ENCODE measurements around the gene ERN1.

ERN1 gene

GRCh38 chr17:64164596-64165285 lies 34.8 kb upstream of the ERN1 start:
- TF ChIP-seq CTCF (conservative IDR thresholded peaks at IDR 0.05; ENCODE audit: low read depth, low read length), result no peak
- H3K9ac ChIP-seq, result no peak overlapping the region
- no peak overlapping the region for H2AFZ ChIP-seq (ENCODE audit: low read depth)
- H4K20me1 ChIP-seq (ENCODE audit: insufficient read depth), result no peaks in the 10 kb centered on the region
- no peak overlapping the region for H3K4me3 ChIP-seq (IDR thresholded peaks at IDR 0.05; ENCODE audit: insufficient read depth, low read depth, low read length)
- no peaks in the 10 kb centered on the region for H3K4me1 ChIP-seq (ENCODE audit: low read depth, poor library complexity, severe bottlenecking)
- no peak overlapping the region for H3K27ac ChIP-seq
- H3K79me2 ChIP-seq (ENCODE audit: insufficient read depth, low read depth), result no peaks in the 10 kb centered on the region
- H3K4me2 ChIP-seq, result no peak overlapping the region
- H3K36me3 ChIP-seq (ENCODE audit: insufficient read depth), result no peaks in the 10 kb centered on the region
- no peaks in the 10 kb centered on the region for H3K27me3 ChIP-seq (ENCODE audit: insufficient read depth, low read depth)

GRCh38 chr17:64163468-64163867 lies 33.5 kb upstream of the ERN1 start:
- no peaks in the 10 kb centered on the region for H3K27me3 ChIP-seq (ENCODE audit: insufficient read depth, low read depth)
- no peaks in the 10 kb centered on the region for H3K79me2 ChIP-seq (ENCODE audit: insufficient read depth, low read depth)
- H3K27ac ChIP-seq, result no peak overlapping the region
- H3K9ac ChIP-seq, result no peak overlapping the region
- TF ChIP-seq CTCF (conservative IDR thresholded peaks at IDR 0.05; ENCODE audit: low read depth, low read length), result no peak
- H3K4me3 ChIP-seq (IDR thresholded peaks at IDR 0.05; ENCODE audit: insufficient read depth, low read depth, low read length), result no peak overlapping the region
- H4K20me1 ChIP-seq (ENCODE audit: insufficient read depth), result no peaks in the 10 kb centered on the region
- no peak overlapping the region for H2AFZ ChIP-seq (ENCODE audit: low read depth)
- H3K4me2 ChIP-seq, result no peak overlapping the region
- H3K36me3 ChIP-seq (ENCODE audit: insufficient read depth), result no peaks in the 10 kb centered on the region
- H3K4me1 ChIP-seq (ENCODE audit: low read depth, poor library complexity, severe bottlenecking), result no peaks in the 10 kb centered on the region

GRCh38 chr17:64162554-64162953 lies 32.6 kb upstream of the ERN1 start:
- Histone ChIP-seq H3K27ac (no peak overlapping the region), H3K79me2 (ENCODE audit: insufficient read depth, low read depth) (no peaks in the 10 kb centered on the region), H3K36me3 (ENCODE audit: insufficient read depth) (no peaks in the 10 kb centered on the region), H3K27me3 (ENCODE audit: insufficient read depth, low read depth) (no peaks in the 10 kb centered on the region), H2AFZ (ENCODE audit: low read depth) (no peak overlapping the region), H4K20me1 (ENCODE audit: insufficient read depth) (no peaks in the 10 kb centered on the region), H3K9ac (no peak overlapping the region), H3K4me1 (ENCODE audit: low read depth, poor library complexity, severe bottlenecking) (no peaks in the 10 kb centered on the region), H3K4me3 (IDR thresholded peaks at IDR 0.05; ENCODE audit: insufficient read depth, low read depth, low read length) (no peak overlapping the region), H3K4me2 (no peak overlapping the region)
- no peak for TF ChIP-seq CTCF (conservative IDR thresholded peaks at IDR 0.05; ENCODE audit: low read depth, low read length)

- H3K4me3 ChIP-seq (IDR thresholded peaks at IDR 0.05; ENCODE audit: insufficient read depth, low read depth, low read length), result no peak overlapping the region
- H3K27me3 ChIP-seq (ENCODE audit: insufficient read depth, low read depth), result no peaks in the 10 kb centered on the region
- no peak for TF ChIP-seq CTCF (conservative IDR thresholded peaks at IDR 0.05; ENCODE audit: low read depth, low read length)
- no peak overlapping the region for H3K4me2 ChIP-seq
- H3K9ac ChIP-seq, result no peak overlapping the region
- no peaks in the 10 kb centered on the region for H4K20me1 ChIP-seq (ENCODE audit: insufficient read depth)
- H2AFZ ChIP-seq (ENCODE audit: low read depth), result no peak overlapping the region
- H3K36me3 ChIP-seq (ENCODE audit: insufficient read depth), result no peaks in the 10 kb centered on the region
- H3K4me1 ChIP-seq (ENCODE audit: low read depth, poor library complexity, severe bottlenecking), result no peaks in the 10 kb centered on the region
- no peak overlapping the region for H3K27ac ChIP-seq
- H3K79me2 ChIP-seq (ENCODE audit: insufficient read depth, low read depth), result no peaks in the 10 kb centered on the region
These were observed 31.6 kb upstream of the ERN1 start for GRCh38 chr17:64161380-64162176.
